ENCODE measurements around the gene FMN1.

Gene FMN1

GRCh38 chr15:32723171-32723948 lies 471.2 kb downstream of the FMN1 start:
- H3K4me1 Mint-ChIP-seq, result peaks cover 9% of the 10 kb centered on the region
- TF ChIP-seq, protein P1, sequence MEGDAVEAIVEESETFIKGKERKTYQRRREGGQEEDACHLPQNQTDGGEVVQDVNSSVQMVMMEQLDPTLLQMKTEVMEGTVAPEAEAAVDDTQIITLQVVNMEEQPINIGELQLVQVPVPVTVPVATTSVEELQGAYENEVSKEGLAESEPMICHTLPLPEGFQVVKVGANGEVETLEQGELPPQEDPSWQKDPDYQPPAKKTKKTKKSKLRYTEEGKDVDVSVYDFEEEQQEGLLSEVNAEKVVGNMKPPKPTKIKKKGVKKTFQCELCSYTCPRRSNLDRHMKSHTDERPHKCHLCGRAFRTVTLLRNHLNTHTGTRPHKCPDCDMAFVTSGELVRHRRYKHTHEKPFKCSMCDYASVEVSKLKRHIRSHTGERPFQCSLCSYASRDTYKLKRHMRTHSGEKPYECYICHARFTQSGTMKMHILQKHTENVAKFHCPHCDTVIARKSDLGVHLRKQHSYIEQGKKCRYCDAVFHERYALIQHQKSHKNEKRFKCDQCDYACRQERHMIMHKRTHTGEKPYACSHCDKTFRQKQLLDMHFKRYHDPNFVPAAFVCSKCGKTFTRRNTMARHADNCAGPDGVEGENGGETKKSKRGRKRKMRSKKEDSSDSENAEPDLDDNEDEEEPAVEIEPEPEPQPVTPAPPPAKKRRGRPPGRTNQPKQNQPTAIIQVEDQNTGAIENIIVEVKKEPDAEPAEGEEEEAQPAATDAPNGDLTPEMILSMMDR (IDR thresholded peaks at IDR 0.05; ENCODE audit: unreplicated experiment in 3 of 3), result no peak
- H3K9me3 Mint-ChIP-seq, result peaks cover 11% of the 10 kb centered on the region
- H3K27ac Mint-ChIP-seq, result no peak overlapping the region
- H3K4me3 Mint-ChIP-seq, result no peak overlapping the region
- peaks cover 29% of the 10 kb centered on the region for H3K36me3 Mint-ChIP-seq (ENCODE audit: low read depth)
- H3K27me3 Mint-ChIP-seq (ENCODE audit: low read depth), result peaks cover 56% of the 10 kb centered on the region

DNA sequence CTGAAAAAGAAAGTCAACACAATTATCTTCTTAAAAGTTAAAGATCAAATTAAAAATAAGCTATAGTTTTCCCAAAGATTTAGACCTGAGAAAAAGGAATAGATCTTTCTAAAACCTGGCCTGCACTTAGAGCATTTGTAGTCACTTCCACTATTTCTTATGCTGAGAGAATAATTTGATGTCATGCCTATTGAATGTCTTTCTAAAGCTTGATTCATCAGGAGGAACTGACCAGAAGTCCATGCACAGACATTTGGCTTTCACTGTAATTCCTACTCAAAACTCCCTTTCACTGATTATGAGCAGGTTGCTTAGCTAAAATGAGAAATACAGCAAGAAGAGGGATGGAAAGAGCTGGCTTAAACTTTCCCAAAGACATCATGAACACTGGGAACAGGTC lies 472.4 kb downstream of the FMN1 start:
- no peak overlapping the region for H3K27ac Mint-ChIP-seq
- H3K27me3 Mint-ChIP-seq (ENCODE audit: low read depth), result peaks cover 63% of the 10 kb centered on the region
- H3K4me1 Mint-ChIP-seq, result peaks cover 9% of the 10 kb centered on the region
- H3K4me3 Mint-ChIP-seq, result no peak overlapping the region
- peaks cover 11% of the 10 kb centered on the region for H3K9me3 Mint-ChIP-seq
- TF ChIP-seq, protein P1 (IDR thresholded peaks at IDR 0.05; ENCODE audit: unreplicated experiment in 3 of 3), result no peak
- H3K36me3 Mint-ChIP-seq (ENCODE audit: low read depth), result peaks cover 29% of the 10 kb centered on the region

DNA sequence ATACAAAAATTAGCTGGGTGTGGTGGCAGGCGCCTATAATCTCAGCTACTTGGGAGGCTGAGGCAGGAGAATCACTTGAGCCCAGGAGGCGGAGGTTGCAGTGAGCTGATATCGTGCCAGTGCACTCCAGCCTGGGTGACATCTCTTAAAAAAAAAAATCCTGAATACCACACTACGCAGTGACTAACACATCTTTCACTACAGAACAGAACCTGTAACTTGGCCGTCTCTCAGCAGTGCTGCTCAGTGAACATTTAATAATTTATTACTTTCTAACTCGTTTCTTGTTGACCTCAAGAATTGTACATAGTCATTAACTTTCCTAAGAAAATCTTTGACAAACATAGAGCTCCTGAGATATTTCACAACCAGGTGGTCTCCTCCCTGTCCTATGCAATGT lies 472.9 kb downstream of the FMN1 start:
- H3K9me3 Mint-ChIP-seq, result peaks cover 8% of the 10 kb centered on the region
- peaks cover 69% of the 10 kb centered on the region for H3K27me3 Mint-ChIP-seq (ENCODE audit: low read depth)
- no peak overlapping the region for H3K27ac Mint-ChIP-seq
- peaks cover 26% of the 10 kb centered on the region for H3K36me3 Mint-ChIP-seq (ENCODE audit: low read depth)
- TF ChIP-seq, protein P1 (IDR thresholded peaks at IDR 0.05; ENCODE audit: unreplicated experiment in 3 of 3), result no peak
- H3K4me1 Mint-ChIP-seq, result peaks cover 13% of the 10 kb centered on the region
- no peak overlapping the region for H3K4me3 Mint-ChIP-seq

- Mint-ChIP-seq H3K27me3 (ENCODE audit: low read depth) (peaks cover 91% of the 10 kb centered on the region), H3K9me3 (no peaks in the 10 kb centered on the region), H3K27ac (no peak overlapping the region), H3K4me1 (peaks cover 13% of the 10 kb centered on the region), H3K36me3 (ENCODE audit: low read depth) (peaks cover 9% of the 10 kb centered on the region), H3K4me3 (peak overlapping the region; percentile 69 to 82 (median 77))
- TF ChIP-seq, protein P1 (IDR thresholded peaks at IDR 0.05; ENCODE audit: unreplicated experiment in 3 of 3), result no peak
Observed at GRCh38 chr15:32718821-32719716, 475.4 kb downstream of the FMN1 start.

DNA sequence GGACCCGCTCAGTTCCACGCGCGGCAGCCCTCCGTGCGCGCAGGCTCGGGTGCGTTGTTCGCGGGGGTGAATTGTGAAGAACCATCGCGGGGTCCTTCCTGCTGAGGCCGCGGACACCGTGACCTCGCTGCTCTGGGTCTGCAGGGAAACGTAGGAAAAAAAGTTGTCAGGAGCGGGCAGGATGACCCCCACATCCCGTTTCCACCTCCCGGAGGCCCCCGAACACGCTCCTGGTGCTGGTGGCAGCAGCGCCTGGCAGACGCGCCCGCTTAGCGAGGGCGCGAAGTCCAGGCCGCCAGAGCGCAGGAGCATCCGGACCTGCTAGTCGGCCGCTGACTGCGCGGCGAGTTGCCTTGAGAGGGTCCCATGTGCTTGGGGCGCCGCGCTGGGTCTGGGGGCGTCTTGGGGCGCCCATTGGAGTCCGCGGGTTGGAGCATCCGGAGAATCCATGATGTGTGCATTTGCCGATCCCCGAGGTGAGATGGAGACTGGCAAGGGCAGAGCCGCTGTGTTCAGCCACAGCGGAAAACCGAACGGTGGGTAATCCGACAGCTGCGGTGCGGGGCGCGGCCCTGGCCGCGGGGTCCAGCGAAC lies 476.2 kb downstream of the FMN1 start:
- Mint-ChIP-seq H3K9me3 (no peaks in the 10 kb centered on the region), H3K27ac (no peak overlapping the region), H3K27me3 (ENCODE audit: low read depth) (peaks cover 98% of the 10 kb centered on the region), H3K4me1 (peaks cover 13% of the 10 kb centered on the region), H3K4me3 (peak overlapping the region; percentile 69 to 82 (median 77)), H3K36me3 (ENCODE audit: low read depth) (peaks cover 9% of the 10 kb centered on the region)
- TF ChIP-seq, protein P1 (IDR thresholded peaks at IDR 0.05; ENCODE audit: unreplicated experiment in 3 of 3), result no peak

All from nephron (organoid).